HG03280 (cell line): ENCODE measurements around the gene TMC6.
"Not testable (repeated sequence)": the region's sequence is repeated elsewhere in the genome, so short reads cannot be mapped to it uniquely, and the experiment has no call there.

ENCODE experiments used
- ATAC-seq: cut with Tn5 transposase; IDR thresholded peaks from one replicate; pipeline ENCODE4 v1.9.1; 2021; ENCODE audit warnings: mild to moderate bottlenecking, moderate library complexity; ENCODE audit not compliant: unreplicated experiment

Gene TMC6

DNA sequence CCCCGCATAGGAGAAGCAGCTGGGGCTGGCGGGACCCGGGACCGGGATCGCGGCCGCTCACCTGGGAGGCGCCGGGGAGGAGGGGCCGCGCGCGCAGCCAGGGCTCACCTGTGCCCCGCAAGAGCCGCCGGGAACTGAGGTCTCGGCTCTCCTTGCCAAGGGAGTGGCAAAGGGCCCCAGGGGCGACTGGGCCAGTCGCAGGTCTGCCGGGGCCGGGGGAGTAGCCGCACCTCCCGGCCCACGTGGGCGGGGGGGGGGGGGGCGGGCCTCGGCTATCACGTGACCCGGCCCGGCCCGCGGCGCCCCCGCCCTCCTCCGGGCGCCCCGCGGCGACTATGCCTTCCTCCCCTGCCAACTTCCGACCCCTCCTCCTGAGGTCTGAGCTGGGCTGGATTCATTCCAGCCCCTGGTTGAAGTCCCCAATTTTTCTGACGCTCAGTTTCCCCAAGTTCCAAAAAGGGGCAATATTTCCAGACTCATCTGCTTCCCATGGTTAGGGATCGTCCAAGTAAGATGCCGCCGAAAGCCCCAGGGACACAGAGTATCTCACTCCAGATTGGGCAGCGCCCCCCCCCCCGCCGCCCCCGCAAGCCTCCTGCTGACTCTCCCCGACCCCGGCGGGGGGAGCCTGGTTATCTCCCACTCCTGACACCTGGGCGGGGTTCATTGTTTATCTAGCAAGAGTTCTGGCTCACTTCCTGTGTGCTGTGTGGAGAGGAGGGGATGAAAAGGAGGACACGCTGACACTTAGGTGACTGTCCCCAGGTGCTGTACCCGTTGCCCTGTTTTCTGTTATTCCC lies at the start of gene TMC6:
Gene TMC6, minus strand, starts transcription at position 205 of the 800 bp plus-strand sequence. CDS start 1,923 bp downstream, outside the sequence.
- ATAC-seq = peak; percentile 33

- no peak for ATAC-seq
Measured at GRCh38 chr17:78176548-78177025, 48.0 kb upstream of the TMC6 start.

DNA sequence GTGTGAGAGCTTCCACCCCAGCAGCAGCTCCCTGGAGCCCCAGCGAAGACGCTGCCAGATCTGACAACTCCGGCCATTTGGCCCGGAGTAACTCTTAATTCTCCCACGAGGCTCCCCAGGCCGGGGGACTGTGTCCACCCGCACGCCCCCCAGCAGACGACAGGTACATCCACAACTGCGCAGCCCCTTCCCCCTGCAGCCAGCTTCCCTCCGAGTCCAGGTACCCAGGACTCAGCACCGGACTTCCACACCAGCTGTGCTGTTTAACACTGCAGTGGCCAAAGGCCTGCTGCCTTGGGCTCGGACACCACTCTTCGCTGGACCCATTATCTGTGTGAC lies 47.1 kb upstream of the TMC6 start:
- ATAC-seq = no peak

GRCh38 chr17:78174870-78175642 lies 46.5 kb upstream of the TMC6 start:
- ATAC-seq = no peak

- ATAC-seq = no peak
Measured at GRCh38 chr17:78174346-78174869, 45.9 kb upstream of the TMC6 start.

DNA sequence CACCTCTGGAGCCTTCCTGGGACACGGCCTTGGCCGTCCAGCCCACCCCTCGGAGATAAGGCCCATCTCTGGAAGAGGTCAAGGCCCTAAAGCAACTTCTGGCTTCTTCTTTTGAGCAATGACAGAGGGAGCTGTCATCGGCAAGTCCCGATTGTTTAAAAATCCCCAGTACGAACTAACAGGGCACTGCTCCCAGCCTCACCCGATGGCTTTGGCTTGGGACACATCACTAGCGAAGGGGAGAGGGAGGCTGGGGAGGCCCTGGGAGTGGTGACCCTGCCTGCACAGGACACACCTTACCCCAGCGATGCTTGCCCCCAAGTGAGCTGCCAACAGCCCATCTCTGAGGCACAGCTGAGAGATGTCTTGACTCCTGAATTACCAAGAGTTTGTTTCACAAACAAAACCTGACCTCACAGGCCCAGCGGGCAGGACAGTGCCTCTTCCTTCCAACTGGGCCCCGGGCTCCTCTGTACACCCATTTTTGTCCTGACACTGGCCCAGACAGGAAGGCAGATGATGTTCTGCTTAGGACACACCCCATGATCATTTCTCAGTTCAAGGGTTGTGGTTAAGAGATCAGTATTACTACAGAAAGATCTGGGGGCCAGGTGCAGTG lies 44.7 kb upstream of the TMC6 start:
- peak; percentile 43 for ATAC-seq

DNA sequence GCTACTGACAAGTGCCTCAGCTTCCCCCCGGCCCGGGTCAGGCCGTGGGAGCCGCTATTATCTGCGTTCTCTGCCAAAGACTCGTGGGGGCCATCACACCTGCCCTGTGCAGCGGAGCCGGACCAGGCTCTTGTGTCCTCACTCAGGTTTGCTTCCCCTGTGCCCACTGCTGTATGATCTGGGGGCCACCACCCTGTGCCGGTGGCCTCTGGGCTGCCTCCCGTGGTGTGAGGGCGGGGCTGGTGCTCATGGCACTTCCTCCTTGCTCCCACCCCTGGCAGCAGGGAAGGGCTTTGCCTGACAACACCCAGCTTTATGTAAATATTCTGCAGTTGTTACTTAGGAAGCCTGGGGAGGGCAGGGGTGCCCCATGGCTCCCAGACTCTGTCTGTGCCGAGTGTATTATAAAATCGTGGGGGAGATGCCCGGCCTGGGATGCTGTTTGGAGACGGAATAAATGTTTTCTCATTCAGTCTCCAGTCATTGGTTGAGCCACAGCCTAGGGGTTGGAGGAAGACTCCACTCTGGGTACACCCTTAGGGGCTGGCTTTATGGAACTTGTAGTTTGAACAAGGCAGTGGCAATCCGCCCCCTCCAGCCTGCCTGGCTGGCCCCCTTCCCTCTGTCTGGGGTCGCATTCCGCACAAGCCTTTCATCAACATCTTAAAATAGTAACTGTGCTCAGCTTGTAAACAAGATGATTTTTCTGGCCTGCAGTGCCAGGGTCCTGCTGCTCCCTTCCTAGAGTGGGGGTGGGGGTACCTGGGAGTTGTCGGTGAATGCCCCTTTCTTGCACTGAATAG lies 43.9 kb upstream of the TMC6 start:
- ATAC-seq = no peak

DNA sequence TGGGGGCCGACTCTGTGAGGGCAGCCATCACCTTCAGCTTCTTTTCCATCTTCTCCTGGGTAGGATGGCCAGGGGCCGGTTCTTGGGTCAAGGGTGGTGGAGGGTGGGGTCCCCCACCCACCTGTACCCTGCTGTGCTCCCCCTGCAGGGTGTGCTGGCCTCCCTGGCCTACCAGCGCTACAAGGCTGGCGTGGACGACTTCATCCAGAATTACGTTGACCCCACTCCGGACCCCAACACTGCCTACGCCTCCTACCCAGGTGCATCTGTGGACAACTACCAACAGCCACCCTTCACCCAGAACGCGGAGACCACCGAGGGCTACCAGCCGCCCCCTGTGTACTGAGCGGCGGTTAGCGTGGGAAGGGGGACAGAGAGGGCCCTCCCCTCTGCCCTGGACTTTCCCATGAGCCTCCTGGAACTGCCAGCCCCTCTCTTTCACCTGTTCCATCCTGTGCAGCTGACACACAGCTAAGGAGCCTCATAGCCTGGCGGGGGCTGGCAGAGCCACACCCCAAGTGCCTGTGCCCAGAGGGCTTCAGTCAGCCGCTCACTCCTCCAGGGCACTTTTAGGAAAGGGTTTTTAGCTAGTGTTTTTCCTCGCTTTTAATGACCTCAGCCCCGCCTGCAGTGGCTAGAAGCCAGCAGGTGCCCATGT lies 43.2 kb upstream of the TMC6 start:
- ATAC-seq = not testable (repeated sequence)

DNA sequence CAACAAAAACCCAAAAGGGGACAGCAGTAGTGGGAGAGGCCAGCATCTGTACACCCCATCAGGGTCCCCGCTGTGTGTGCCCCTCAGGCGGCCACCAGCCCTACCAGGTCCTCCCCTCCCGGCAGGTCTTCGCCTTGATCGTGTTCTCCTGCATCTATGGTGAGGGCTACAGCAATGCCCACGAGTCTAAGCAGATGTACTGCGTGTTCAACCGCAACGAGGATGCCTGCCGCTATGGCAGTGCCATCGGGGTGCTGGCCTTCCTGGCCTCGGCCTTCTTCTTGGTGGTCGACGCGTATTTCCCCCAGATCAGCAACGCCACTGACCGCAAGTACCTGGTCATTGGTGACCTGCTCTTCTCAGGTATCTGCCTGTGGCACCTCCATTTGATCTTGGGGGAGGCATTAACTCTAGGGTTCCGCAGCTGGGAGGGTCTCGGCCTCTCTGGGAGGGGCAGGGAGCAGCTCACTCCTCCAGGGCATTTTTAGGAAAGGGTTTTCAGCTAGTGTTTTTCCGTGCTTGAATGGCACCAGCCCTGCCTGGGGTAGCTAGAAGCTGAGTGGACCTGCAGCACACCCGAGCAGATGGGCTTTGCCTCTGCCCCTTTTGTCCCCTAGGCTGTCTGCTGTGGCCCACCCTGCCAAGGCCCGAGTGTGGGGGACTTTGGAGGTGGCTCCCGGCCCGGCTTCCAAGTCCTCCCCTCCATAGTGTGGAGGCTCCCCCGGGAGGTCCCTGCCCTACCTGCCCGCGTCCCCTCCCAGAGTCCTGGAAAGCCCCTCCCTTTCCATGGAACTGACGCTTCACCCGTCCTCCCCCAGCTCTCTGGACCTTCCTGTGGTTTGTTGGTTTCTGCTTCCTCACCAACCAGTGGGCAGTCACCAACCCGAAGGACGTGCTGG lies 42.4 kb upstream of the TMC6 start:
- no peak for ATAC-seq

- peak; percentile 15 for ATAC-seq
Measured at GRCh38 chr17:78168903-78169793, 40.6 kb upstream of the TMC6 start.

- ATAC-seq = peak; percentile 68
Measured at GRCh38 chr17:78168242-78168902, 39.8 kb upstream of the TMC6 start, which contains the start of gene SYNGR2. Gene SYNGR2 (plus strand): TSS chr17:78168581. CDS start chr17:78168617, 36 bp downstream.

- no peak for ATAC-seq
Measured at GRCh38 chr17:78166416-78166815, 37.9 kb upstream of the TMC6 start.

GRCh38 chr17:78164748-78165607 lies 36.4 kb upstream of the TMC6 start:
- ATAC-seq = no peak

DNA sequence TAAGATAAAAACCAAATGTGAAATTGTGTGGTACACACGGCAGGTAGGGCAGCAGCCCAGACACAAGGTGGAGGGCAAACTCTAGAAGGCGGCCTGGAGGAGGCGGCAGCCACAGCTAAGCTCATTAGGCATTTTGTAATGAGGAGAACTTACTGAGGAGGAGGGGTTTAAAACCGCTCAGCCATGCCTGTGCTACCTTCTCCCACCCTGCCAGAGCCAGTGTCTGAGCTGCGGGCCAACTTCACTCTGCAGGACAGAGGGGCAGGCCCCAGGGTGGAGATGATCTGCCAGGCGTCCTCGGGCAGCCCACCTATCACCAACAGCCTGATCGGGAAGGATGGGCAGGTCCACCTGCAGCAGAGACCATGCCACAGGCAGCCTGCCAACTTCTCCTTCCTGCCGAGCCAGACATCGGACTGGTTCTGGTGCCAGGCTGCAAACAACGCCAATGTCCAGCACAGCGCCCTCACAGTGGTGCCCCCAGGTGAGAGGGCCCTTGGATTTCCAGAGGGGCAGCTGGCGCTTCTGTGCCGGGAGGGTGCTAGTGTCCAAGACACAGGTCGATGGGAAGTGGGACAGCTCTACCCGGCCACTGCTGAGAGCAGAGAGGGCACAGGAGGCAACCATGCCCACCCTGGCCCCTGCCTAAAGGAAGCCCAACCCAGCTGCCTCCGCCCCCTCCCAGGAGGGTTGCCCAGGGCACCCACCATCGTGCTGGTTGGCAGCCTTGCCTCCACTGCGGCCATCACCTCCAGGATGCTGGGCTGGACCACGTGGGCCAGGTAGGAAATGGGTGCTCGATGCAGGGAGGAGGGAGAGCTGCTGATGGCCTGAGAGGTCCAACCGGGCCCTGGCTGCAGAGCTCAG lies 35.6 kb upstream of the TMC6 start:
- no peak for ATAC-seq

GRCh38 chr17:78159575-78160158 lies 31.1 kb upstream of the TMC6 start:
- peak; percentile 40 for ATAC-seq
